Activated CD8-positive, alpha-beta T cell treated with anti-CD3 and anti-CD28 coated beads for 36 hours (primary cell): ENCODE measurements around the gene GAGE13. TPM values are rescaled to one million over a fixed set of nuclear protein-coding genes. Genes with fewer than 3 reads are reported as not detected.
"Not testable (repeated sequence)": the region's sequence is repeated elsewhere in the genome, so short reads cannot be mapped to it uniquely, and the experiment has no call there.

Source experiments
- ATAC-seq: fragments of 200-7000 bp; cut with Tn5 transposase; one replicate; pipeline ENCODE4 v1.10.0; 2021; ENCODE audit warnings: mild to moderate bottlenecking, moderate library complexity
- CTCF ChIA-PET: fragments of 350-600 bp; sonication (Branson Sonifier 250); formaldehyde crosslinking; loops from one replicate; lab custom pipeline; 2021; ENCODE audit warnings: antibody characterized with exemption; lab: Charles Lee
- POLR2A ChIA-PET: fragments of 350-600 bp; sonication (Branson Sonifier 250); formaldehyde crosslinking; loops from one replicate; lab custom pipeline; 2021; ENCODE audit warnings: antibody characterized with exemption; lab: Charles Lee
- DNase-seq: peaks from one replicate; pipeline ENCODE4 v3.0.0-alpha.2; 2020
- H3K27ac Mint-ChIP-seq: one replicate; pipeline ENCODE4 v1.8.0; 2021; ENCODE audit warnings: mild to moderate bottlenecking, mixed read lengths
- H3K27me3 Mint-ChIP-seq: one replicate; pipeline ENCODE4 v1.8.0; 2021; ENCODE audit warnings: mixed read lengths
- H3K36me3 Mint-ChIP-seq: one replicate; pipeline ENCODE4 v1.8.0; 2021; ENCODE audit warnings: low read depth, mixed read lengths
- H3K4me1 Mint-ChIP-seq: one replicate; pipeline ENCODE4 v1.8.0; 2021; ENCODE audit warnings: low read depth, mixed read lengths
- H3K4me3 Mint-ChIP-seq: one replicate; pipeline ENCODE4 v1.8.0; 2021; ENCODE audit warnings: mild to moderate bottlenecking, moderate library complexity, mixed read lengths
- H3K9me3 Mint-ChIP-seq: one replicate; pipeline ENCODE4 v1.8.0; 2021; ENCODE audit warnings: mixed read lengths
- intact Hi-C: fragments of 100-400 bp; cut with micrococcal nuclease; formaldehyde crosslinking; loops from one replicate; pipeline ENCODE4 v1.10.0; 2022
- total RNA-seq, 2 experiments: library from RNA; stranded (reverse); gene quantifications; one replicate each; pipeline ENCODE4 v1.2.3, GENCODE V29; 2021
- TF ChIP-seq, protein P1 (sequence below): fragments of 200-600 bp; IDR thresholded peaks from one replicate; pipeline ENCODE4 v1.8.0; 2022; ENCODE audit warnings: antibody characterized with exemption, mild to moderate bottlenecking

Gene GAGE13
- total RNA-seq, 2 experiments from 2014 or later: not detected

DNA sequence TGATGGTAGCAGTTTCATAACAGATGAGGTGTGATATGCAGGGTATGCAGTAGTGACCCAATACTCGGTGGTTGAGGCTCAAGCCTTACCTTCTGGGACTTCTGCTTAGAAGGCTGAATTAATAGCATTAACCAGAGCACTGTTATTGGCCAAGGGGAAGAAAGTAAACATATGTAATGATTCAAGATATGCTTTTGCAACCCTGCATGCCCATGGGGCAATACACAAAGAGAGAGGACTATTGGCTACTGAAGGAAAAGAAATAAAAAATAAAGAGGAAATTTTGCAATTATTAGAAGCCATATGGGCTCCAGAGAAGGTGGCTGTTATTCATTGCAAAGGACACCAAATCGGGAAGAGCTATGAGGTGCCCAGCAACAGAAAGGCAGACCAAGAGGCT is 19.2 kb upstream of the GAGE13 start:
- DNase-seq: no peak
- Mint-ChIP-seq H3K36me3 (no peaks in the 10 kb centered on the region), H3K9me3 (no peaks in the 10 kb centered on the region), H3K27ac (no peak overlapping the region), H3K27me3 (no peaks in the 10 kb centered on the region), H3K4me1 (peaks cover 21% of the 10 kb centered on the region), H3K4me3 (no peak overlapping the region)
- POLR2A ChIA-PET: no interaction called here
- no peak for ATAC-seq
- TF ChIP-seq, protein P1, sequence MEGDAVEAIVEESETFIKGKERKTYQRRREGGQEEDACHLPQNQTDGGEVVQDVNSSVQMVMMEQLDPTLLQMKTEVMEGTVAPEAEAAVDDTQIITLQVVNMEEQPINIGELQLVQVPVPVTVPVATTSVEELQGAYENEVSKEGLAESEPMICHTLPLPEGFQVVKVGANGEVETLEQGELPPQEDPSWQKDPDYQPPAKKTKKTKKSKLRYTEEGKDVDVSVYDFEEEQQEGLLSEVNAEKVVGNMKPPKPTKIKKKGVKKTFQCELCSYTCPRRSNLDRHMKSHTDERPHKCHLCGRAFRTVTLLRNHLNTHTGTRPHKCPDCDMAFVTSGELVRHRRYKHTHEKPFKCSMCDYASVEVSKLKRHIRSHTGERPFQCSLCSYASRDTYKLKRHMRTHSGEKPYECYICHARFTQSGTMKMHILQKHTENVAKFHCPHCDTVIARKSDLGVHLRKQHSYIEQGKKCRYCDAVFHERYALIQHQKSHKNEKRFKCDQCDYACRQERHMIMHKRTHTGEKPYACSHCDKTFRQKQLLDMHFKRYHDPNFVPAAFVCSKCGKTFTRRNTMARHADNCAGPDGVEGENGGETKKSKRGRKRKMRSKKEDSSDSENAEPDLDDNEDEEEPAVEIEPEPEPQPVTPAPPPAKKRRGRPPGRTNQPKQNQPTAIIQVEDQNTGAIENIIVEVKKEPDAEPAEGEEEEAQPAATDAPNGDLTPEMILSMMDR: no peak
- intact Hi-C loops: no loop called here
- CTCF ChIA-PET: no interaction called here

DNA sequence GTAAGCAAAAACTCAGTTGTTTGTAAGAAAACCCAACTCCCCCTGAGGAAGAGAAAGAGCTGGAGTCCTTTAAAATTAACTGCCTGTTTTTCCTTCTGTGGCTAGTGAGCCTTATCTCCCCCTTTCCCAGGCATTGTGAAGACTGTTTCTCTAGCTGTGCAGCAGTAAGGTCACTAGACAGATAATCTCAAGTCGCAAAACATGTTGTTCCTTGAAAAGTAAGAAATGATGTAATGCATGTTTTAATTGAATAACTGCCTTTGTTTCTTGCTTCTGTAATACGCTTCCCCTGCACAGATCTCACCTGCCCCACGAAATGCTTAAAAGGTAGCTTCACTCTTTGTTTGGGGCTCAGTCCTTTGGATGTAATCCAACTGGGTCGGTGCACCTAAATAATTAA is 15.3 kb upstream of the GAGE13 start:
- ATAC-seq (no peak), DNase-seq (no peak)
- intact Hi-C loops: no loop called here
- ChIA-PET POLR2A (no interaction called here), CTCF (no interaction called here)
- H3K36me3 Mint-ChIP-seq: no peaks in the 10 kb centered on the region
- no peak overlapping the region for H3K4me3 Mint-ChIP-seq
- H3K27ac Mint-ChIP-seq: no peak overlapping the region
- TF ChIP-seq, protein P1: no peak
- H3K4me1 Mint-ChIP-seq: no peaks in the 10 kb centered on the region
- H3K27me3 Mint-ChIP-seq: no peaks in the 10 kb centered on the region
- H3K9me3 Mint-ChIP-seq: no peaks in the 10 kb centered on the region

DNA sequence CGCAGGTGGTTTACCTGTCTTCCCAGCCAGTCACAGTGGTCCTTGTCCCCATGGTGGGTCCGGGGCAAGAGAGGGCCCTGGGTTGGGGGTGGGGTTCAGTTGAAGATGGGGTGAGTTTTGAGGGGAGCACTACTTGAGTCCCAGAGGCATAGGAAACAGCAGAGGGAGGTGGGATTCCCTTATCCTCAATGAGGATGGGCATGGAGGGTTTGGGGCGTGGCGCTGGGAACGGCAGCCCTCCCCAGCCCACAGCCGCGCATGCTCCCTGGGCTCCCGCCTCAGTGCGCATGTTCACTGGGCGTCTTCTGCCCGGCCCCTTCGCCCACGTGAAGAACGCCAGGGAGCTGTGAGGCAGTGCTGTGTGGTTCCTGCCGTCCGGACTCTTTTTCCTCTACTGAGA is 9.6 kb upstream of the GAGE13 start, which contains the start of gene GAGE12J:
TSS of gene GAGE12J (plus strand) at position 301 of the 400 bp plus-strand sequence. CDS start 1,157 bp downstream, outside the sequence.
- ATAC-seq, POLR2A ChIA-PET, intact Hi-C loops, H3K27me3 Mint-ChIP-seq, H3K27ac Mint-ChIP-seq, H3K9me3 Mint-ChIP-seq, H3K4me1 Mint-ChIP-seq, DNase-seq, H3K36me3 Mint-ChIP-seq, H3K4me3 Mint-ChIP-seq, CTCF ChIA-PET: not testable (repeated sequence)

DNA sequence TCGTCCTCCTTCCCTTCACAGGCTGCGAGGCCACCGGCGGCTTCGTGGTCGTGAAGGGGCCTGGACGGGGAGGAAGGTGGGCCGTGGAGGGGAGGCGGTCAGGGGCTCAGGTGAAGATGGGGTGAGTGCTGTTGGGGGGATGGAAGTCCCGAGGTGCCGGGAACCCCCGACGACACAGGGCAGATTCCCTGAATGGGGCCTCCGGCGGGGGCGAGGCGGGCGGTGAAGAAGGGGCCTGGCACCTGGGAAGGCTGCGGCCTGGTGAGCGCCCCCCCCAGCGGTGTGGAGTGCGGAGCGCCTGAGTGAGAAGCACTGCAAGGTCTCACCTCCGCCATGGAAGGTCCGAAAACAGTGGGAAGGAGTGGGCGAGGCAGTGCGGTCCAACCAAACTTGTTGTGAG is 9.1 kb upstream of the GAGE13 start:
- H3K4me3 Mint-ChIP-seq, DNase-seq, H3K27ac Mint-ChIP-seq, CTCF ChIA-PET, H3K4me1 Mint-ChIP-seq, H3K27me3 Mint-ChIP-seq, H3K9me3 Mint-ChIP-seq, POLR2A ChIA-PET, intact Hi-C loops, H3K36me3 Mint-ChIP-seq, ATAC-seq: not testable (repeated sequence)

DNA sequence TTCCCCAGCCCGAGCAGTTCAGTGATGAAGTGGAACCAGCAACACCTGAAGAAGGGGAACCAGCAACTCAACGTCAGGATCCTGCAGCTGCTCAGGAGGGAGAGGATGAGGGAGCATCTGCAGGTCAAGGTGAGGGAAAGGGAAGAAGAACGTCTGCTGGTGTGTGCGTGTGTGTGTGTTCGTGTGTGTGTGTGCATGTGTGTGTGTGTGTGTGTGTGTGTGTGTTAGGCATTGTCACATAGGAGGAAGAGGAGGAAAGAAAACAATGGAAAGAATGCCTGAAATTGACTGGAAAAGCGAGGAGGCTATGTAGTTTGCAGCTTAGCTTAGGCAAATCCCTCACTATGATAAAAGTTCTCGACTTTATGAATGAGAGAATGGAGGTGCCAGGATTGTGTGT is 7.6 kb upstream of the GAGE13 start:
- DNase-seq, H3K36me3 Mint-ChIP-seq, H3K9me3 Mint-ChIP-seq, ATAC-seq, H3K27ac Mint-ChIP-seq, intact Hi-C loops, H3K4me3 Mint-ChIP-seq, H3K27me3 Mint-ChIP-seq, POLR2A ChIA-PET, H3K4me1 Mint-ChIP-seq, CTCF ChIA-PET: not testable (repeated sequence)

DNA sequence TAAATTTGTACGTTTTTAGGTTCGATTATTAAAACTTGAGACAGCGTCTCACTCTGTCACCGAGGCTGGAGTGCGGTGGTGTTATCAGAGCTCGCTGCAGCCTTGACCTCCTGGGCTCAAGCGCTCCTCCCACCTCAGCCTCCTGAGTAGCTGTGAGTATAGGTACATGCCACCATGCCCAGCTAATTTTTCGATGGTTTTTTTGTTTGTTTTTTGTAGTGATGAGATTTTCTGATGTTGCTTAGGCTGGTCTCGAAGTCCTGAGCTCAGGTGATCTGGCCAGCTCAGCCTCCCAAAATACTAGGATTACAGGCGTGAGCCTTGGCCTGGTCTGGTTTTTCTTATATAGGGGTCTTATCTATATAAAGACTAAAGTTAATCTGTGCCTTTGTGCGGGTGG is 961 bp upstream of the GAGE13 start:
- H3K4me1 Mint-ChIP-seq, ATAC-seq, H3K27ac Mint-ChIP-seq, H3K27me3 Mint-ChIP-seq, H3K9me3 Mint-ChIP-seq, POLR2A ChIA-PET, intact Hi-C loops, DNase-seq, CTCF ChIA-PET, H3K36me3 Mint-ChIP-seq, H3K4me3 Mint-ChIP-seq: not testable (repeated sequence)

DNA sequence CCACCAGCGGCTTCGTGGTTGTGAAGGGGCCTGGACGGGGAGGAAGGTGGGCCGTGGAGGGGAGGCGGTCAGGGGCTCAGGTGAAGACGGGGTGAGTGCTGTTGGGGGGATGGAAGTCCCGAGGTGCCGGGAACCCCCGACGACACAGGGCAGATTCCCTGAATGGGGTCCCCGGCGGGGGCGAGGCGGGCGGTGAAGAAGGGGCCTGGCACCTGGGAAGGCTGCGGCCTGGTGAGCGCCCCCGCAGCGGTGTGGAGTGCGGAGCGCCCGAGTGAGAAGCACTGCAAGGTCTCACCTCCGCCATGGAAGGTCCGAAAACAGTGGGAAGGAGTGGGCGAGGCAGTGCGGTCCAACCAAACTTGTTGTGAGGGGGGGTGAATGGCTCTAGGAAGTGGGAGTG is 459 bp downstream of the GAGE13 start:
- POLR2A ChIA-PET, DNase-seq, H3K4me1 Mint-ChIP-seq, H3K4me3 Mint-ChIP-seq, H3K27ac Mint-ChIP-seq, H3K9me3 Mint-ChIP-seq, H3K27me3 Mint-ChIP-seq, intact Hi-C loops, CTCF ChIA-PET, ATAC-seq, H3K36me3 Mint-ChIP-seq: not testable (repeated sequence)

DNA sequence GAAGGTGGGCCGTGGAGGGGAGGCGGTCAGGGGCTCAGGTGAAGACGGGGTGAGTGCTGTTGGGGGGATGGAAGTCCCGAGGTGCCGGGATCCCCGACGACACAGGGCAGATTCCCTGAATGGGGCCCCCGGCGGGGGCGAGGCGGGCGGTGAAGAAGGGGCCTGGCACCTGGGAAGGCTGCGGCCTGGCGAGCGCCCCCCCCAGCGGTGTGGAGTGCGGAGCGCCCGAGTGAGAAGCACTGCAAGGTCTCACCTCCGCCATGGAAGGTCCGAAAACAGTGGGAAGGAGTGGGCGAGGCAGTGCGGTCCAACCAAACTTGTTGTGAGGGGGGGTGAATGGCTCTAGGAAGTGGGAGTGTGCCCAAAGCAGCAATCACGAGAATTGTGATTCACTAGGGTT is 10.1 kb downstream of the GAGE13 start:
- H3K4me3 Mint-ChIP-seq, DNase-seq, H3K27me3 Mint-ChIP-seq, H3K9me3 Mint-ChIP-seq, intact Hi-C loops, ATAC-seq, H3K27ac Mint-ChIP-seq, CTCF ChIA-PET, POLR2A ChIA-PET, H3K4me1 Mint-ChIP-seq, H3K36me3 Mint-ChIP-seq: not testable (repeated sequence)

DNA sequence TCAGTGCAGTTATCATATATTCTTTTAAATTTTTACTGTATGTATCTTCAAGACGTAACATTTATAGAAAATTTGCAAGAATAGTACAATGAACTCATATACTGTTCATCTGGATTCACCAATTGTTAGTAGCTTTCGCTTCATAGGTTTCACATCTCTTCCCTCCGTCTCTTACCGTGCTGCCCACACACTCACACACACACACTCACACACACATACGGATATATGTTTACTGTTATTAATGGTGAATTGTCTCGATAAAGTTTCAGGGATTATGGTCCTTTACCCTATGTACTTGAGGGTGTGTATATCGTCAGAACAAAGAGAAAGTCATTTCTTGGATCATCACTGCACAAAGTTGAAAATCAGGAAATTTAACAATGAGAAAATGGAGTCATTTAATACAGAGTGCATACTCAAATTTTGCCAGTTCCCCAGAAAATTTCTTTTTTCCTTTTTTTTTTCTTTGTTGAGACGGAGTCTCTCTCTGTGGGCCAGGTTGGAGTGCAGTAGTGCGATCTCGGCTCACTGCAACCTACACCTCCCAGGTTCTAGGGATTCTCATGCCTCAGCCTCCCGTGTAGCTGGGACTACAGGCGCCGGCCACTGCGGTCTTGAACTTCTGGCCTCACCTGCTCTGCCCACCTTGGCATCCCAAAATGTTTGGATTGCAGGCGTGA is 13.3 kb downstream of the GAGE13 start:
- POLR2A ChIA-PET, CTCF ChIA-PET, H3K9me3 Mint-ChIP-seq, H3K27me3 Mint-ChIP-seq, DNase-seq, ATAC-seq, H3K27ac Mint-ChIP-seq, H3K36me3 Mint-ChIP-seq, H3K4me3 Mint-ChIP-seq, H3K4me1 Mint-ChIP-seq, intact Hi-C loops: not testable (repeated sequence)

DNA sequence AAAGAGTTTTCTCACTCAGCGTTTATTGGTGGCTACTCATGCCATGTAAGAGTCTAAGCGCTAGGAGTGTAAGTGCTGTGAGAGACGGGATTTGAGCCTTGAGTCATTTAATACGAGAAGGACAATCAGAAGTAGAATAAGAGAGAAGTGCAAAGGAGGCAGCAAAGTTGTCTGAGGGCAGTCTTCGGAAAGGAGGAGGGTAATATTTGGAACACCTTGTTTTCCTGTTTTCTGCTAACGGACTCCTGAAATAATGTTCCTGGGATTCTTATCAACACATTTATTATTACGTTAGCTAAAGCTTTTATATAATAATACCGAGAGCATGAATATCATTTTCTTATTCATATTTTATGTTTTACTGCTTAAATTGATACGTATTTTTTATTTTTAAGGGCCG is 14.0 kb downstream of the GAGE13 start:
- H3K4me1 Mint-ChIP-seq, H3K27me3 Mint-ChIP-seq, DNase-seq, intact Hi-C loops, CTCF ChIA-PET, ATAC-seq, H3K9me3 Mint-ChIP-seq, H3K27ac Mint-ChIP-seq, H3K4me3 Mint-ChIP-seq, POLR2A ChIA-PET, H3K36me3 Mint-ChIP-seq: not testable (repeated sequence)
